WERI-Rb-1 (cell line): ENCODE results near the gene NECAB2.

Source experiments
- DNase-seq: peaks from one replicate; pipeline ENCODE4 v3.0.0-alpha.2; 2020
- H3K27ac ChIP-seq: fragments of 250-450 bp; sonication (Bioruptor Pico); 2 replicates; pipeline ENCODE4 v1.5.1; 2020; ENCODE audit warnings: mild to moderate bottlenecking, moderate library complexity
- H3K27me3 ChIP-seq: fragments of 250-450 bp; sonication (Bioruptor Pico); 2 replicates; pipeline ENCODE4 v1.5.1; 2021; ENCODE audit warnings: mild to moderate bottlenecking, low read depth, moderate library complexity; ENCODE audit not compliant: insufficient read depth, severe bottlenecking
- H3K36me3 ChIP-seq: fragments of 250-450 bp; sonication (Bioruptor Pico); 2 replicates; pipeline ENCODE4 v1.5.1; 2020; ENCODE audit warnings: mild to moderate bottlenecking, moderate library complexity
- H3K4me3 ChIP-seq: 2 replicates; pipeline ENCODE4 v1.5.1; 2011; ENCODE audit warnings: low read depth, mild to moderate bottlenecking, control low read depth, low read length
- H3K9me3 ChIP-seq: fragments of 250-450 bp; sonication (Bioruptor Pico); 2 replicates; pipeline ENCODE4 v1.5.1; 2021; ENCODE audit warnings: mild to moderate bottlenecking, moderate library complexity; ENCODE audit not compliant: severe bottlenecking
- CTCF ChIP-seq: IDR thresholded peaks from 2 replicates; pipeline ENCODE4 v1.5.1; 2011; ENCODE audit warnings: low read depth, mild to moderate bottlenecking, control low read depth, inconsistent platforms, low read length

NECAB2 gene

GRCh38 chr16:83961591-83961990 is 6.5 kb upstream of the NECAB2 start:
- H3K27me3 ChIP-seq, result no peaks in the 10 kb centered on the region
- no peak overlapping the region for H3K27ac ChIP-seq
- no peak for DNase-seq
- H3K9me3 ChIP-seq, result no peaks in the 10 kb centered on the region
- no peak for TF ChIP-seq CTCF
- no peak overlapping the region for H3K4me3 ChIP-seq
- no peaks in the 10 kb centered on the region for H3K36me3 ChIP-seq

GRCh38 chr16:83963277-83964119 is 4.5 kb upstream of the NECAB2 start:
- Histone ChIP-seq H3K4me3 (no peak overlapping the region), H3K9me3 (no peaks in the 10 kb centered on the region), H3K36me3 (no peaks in the 10 kb centered on the region), H3K27me3 (no peaks in the 10 kb centered on the region), H3K27ac (no peak overlapping the region)
- DNase-seq, result no peak
- no peak for TF ChIP-seq CTCF

- H3K9me3 ChIP-seq, result no peaks in the 10 kb centered on the region
- no peak overlapping the region for H3K27ac ChIP-seq
- no peaks in the 10 kb centered on the region for H3K27me3 ChIP-seq
- H3K4me3 ChIP-seq, result no peak overlapping the region
- no peak for DNase-seq
- H3K36me3 ChIP-seq, result no peaks in the 10 kb centered on the region
- no peak for TF ChIP-seq CTCF
Measured at GRCh38 chr16:83964684-83965443, 3.2 kb upstream of the NECAB2 start.

GRCh38 chr16:83965444-83966152 is 2.4 kb upstream of the NECAB2 start:
- no peak for DNase-seq
- H3K27me3 ChIP-seq, result no peaks in the 10 kb centered on the region
- no peak overlapping the region for H3K4me3 ChIP-seq
- TF ChIP-seq CTCF, result no peak
- H3K27ac ChIP-seq, result no peak overlapping the region
- no peaks in the 10 kb centered on the region for H3K9me3 ChIP-seq
- no peaks in the 10 kb centered on the region for H3K36me3 ChIP-seq

GRCh38 chr16:83966153-83966696 is 1.8 kb upstream of the NECAB2 start:
- no peak for DNase-seq
- no peak for TF ChIP-seq CTCF
- no peaks in the 10 kb centered on the region for H3K9me3 ChIP-seq
- no peak overlapping the region for H3K4me3 ChIP-seq
- H3K36me3 ChIP-seq, result no peaks in the 10 kb centered on the region
- H3K27me3 ChIP-seq, result no peaks in the 10 kb centered on the region
- no peak overlapping the region for H3K27ac ChIP-seq
